NCI-H526 (cell line): Measurements from ENCODE around the gene TNIP1.

Source experiments
- DNase-seq, 2 experiments: peaks; one replicate each; lab custom pipeline; 2025; lab: John Stamatoyannopoulos, UW

Gene TNIP1

GRCh38 chr5:151083081-151083676 is 2.3 kb upstream of the TNIP1 start:
- no peak for DNase-seq

GRCh38 chr5:151082282-151082902 is 1.6 kb upstream of the TNIP1 start:
- peak; percentile 69 to 87 for DNase-seq

GRCh38 chr5:151081431-151082281 is 822 bp upstream of the TNIP1 start:
- DNase-seq, result peak in 1 of 2 experiments; percentile 49

- DNase-seq, result peak in 1 of 2 experiments; percentile 51
These were observed 809 bp downstream of the TNIP1 start for GRCh38 chr5:151079838-151080612.

- no peak for DNase-seq
These were observed 2.2 kb downstream of the TNIP1 start for GRCh38 chr5:151078490-151079262.

GRCh38 chr5:151077967-151078366 is 2.9 kb downstream of the TNIP1 start:
- no peak for DNase-seq

- no peak for DNase-seq
These were observed 3.4 kb downstream of the TNIP1 start for GRCh38 chr5:151077419-151077818.

GRCh38 chr5:151076616-151077015 is 4.2 kb downstream of the TNIP1 start:
- DNase-seq, result no peak

- DNase-seq, result no peak
These were observed 5.0 kb downstream of the TNIP1 start for GRCh38 chr5:151075698-151076331.

GRCh38 chr5:151074557-151074956 is 6.3 kb downstream of the TNIP1 start:
- no peak for DNase-seq

- no peak for DNase-seq
These were observed 7.6 kb downstream of the TNIP1 start for GRCh38 chr5:151073280-151073679.

GRCh38 chr5:151072630-151073025 is 8.2 kb downstream of the TNIP1 start:
- DNase-seq, result no peak

GRCh38 chr5:151071848-151072629 is 8.8 kb downstream of the TNIP1 start:
- peak; percentile 61 for DNase-seq

- no peak for DNase-seq
These were observed 9.8 kb downstream of the TNIP1 start for GRCh38 chr5:151071021-151071420.

- no peak for DNase-seq
These were observed 10.4 kb downstream of the TNIP1 start for GRCh38 chr5:151070449-151070848.

GRCh38 chr5:151068433-151069197 is 12.2 kb downstream of the TNIP1 start:
- no peak for DNase-seq

- DNase-seq, result no peak
These were observed 13.0 kb downstream of the TNIP1 start for GRCh38 chr5:151067632-151068432.

- no peak for DNase-seq
These were observed 13.9 kb downstream of the TNIP1 start for GRCh38 chr5:151066920-151067319.

- no peak for DNase-seq
These were observed 15.2 kb downstream of the TNIP1 start for GRCh38 chr5:151065609-151066008.
